HepG2 (cell line): ENCODE data around the gene ST8SIA1.

Source experiments
- ARHGAP35 ChIP-seq: sonication (generic); formaldehyde crosslinking; IDR thresholded peaks from 2 replicates; pipeline ENCODE4 v1.9.0; 2022; ENCODE audit warnings: mild to moderate bottlenecking, inconsistent platforms, moderate library complexity, missing genetic modification reagents, borderline replicate concordance
- CEBPB ChIP-seq: IDR thresholded peaks from 2 replicates; pipeline ENCODE4 v1.6.1; 2011; ENCODE audit warnings: low read depth, low read length, improper control_type of control experiment, borderline replicate concordance
- RAD21 ChIP-seq: fragments of 450-650 bp; formaldehyde crosslinking; IDR thresholded peaks from 2 replicates; pipeline ENCODE4 v1.5.0; 2020; ENCODE audit warnings: mild to moderate bottlenecking
- SP1 ChIP-seq, 2 experiments: fragments of 450-650 bp in 1 of 2; sonication (generic) in 1 of 2; formaldehyde crosslinking in 1 of 2; IDR thresholded peaks; 2 replicates each; pipeline versions ENCODE4 v1.4.0 to v1.6.1; 2016 to 2020; ENCODE audit warnings: missing genetic modification reagents in 1 of 2
- STAG1 ChIP-seq: sonication (generic); formaldehyde crosslinking; IDR thresholded peaks from 2 replicates; pipeline ENCODE4 v1.4.0; 2020; ENCODE audit warnings: missing genetic modification reagents
- TCF7 ChIP-seq: sonication (generic); IDR thresholded peaks from 2 replicates; pipeline ENCODE4 v1.6.1; 2016; ENCODE audit warnings: antibody characterized with exemption, low read depth
- TEAD3 ChIP-seq: optimal IDR thresholded peaks from 2 replicates; pipeline ENCODE3; 2016; ENCODE audit warnings: borderline replicate concordance
- ZNF101 ChIP-seq: sonication (generic); formaldehyde crosslinking; IDR thresholded peaks from 2 replicates; pipeline ENCODE4 v1.4.0; 2020; ENCODE audit warnings: mild to moderate bottlenecking, low read depth, missing genetic modification reagents, borderline replicate concordance
- ZNF251 ChIP-seq: sonication (generic); formaldehyde crosslinking; IDR thresholded peaks from 2 replicates; pipeline ENCODE4 v1.9.0; 2021; ENCODE audit warnings: mild to moderate bottlenecking, missing genetic modification reagents
- ZNF326 ChIP-seq: sonication (generic); formaldehyde crosslinking; IDR thresholded peaks from 2 replicates; pipeline ENCODE4 v1.4.0; 2020; ENCODE audit warnings: missing genetic modification reagents, borderline replicate concordance
- TF ChIP-seq, protein P1 (sequence below): sonication (generic); formaldehyde crosslinking; IDR thresholded peaks from 2 replicates; pipeline ENCODE4 v1.9.0; 2021; ENCODE audit warnings: missing genetic modification reagents, borderline replicate concordance
- TF ChIP-seq, protein P2 (sequence below): IDR thresholded peaks from 2 replicates; pipeline ENCODE4 v1.6.1; 2012; ENCODE audit warnings: inconsistent platforms

- TF ChIP-seq ZNF251 (CRISPR knock-in tag) (no peak), ARHGAP35 (CRISPR knock-in tag) (no peak), CEBPB (no peak), TCF7 (no peak), RAD21 (no peak), STAG1 (CRISPR knock-in tag) (no peak), SP1 (IDR thresholded peaks at IDR 0.05) (no peak), SP1 (CRISPR knock-in tag; IDR thresholded peaks at IDR 0.05) (no peak), TEAD3 (no peak), ZNF326 (no peak), ZNF101 (CRISPR knock-in tag) (no peak)
- TF ChIP-seq, protein P1, sequence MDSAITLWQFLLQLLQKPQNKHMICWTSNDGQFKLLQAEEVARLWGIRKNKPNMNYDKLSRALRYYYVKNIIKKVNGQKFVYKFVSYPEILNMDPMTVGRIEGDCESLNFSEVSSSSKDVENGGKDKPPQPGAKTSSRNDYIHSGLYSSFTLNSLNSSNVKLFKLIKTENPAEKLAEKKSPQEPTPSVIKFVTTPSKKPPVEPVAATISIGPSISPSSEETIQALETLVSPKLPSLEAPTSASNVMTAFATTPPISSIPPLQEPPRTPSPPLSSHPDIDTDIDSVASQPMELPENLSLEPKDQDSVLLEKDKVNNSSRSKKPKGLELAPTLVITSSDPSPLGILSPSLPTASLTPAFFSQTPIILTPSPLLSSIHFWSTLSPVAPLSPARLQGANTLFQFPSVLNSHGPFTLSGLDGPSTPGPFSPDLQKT (CRISPR knock-in tag), result no peak
- TF ChIP-seq, protein P2, sequence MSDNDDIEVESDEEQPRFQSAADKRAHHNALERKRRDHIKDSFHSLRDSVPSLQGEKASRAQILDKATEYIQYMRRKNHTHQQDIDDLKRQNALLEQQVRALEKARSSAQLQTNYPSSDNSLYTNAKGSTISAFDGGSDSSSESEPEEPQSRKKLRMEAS, result no peak
Observed at GRCh38 chr12:22329621-22330020, 4.9 kb downstream of the ST8SIA1 start.
